Lung (tissue), 12 donors: ENCODE results near the gene TPM2. TPM values are rescaled to one million over a fixed set of nuclear protein-coding genes. Genes with fewer than 3 reads are reported as not detected.
A peak's percentile ranks its signal among the peaks of the same experiment; 100 is the strongest.

ENCODE experiments used
- ATAC-seq: fragments of 200-7000 bp; cut with Tn5 transposase; one replicate; pipeline ENCODE4 v1.9.1; 2020; ENCODE audit warnings: moderate number of reproducible peaks; ENCODE audit not compliant: insufficient read depth, low FRiP score
- DNase-seq, 3 donors: peaks; one replicate each; pipeline ENCODE4 v3.0.0-alpha.2; 2013 to 2017
- H3K27ac ChIP-seq, 2 donors: one replicate each; pipeline ENCODE4 v1.5.1; 2013; ENCODE audit warnings: mild to moderate bottlenecking in 2 of 2, moderate library complexity in 2 of 2, control low read depth in 1 of 2, inconsistent platforms in 1 of 2, low read depth in 1 of 2, low read length in 1 of 2
- H3K27me3 ChIP-seq, 3 donors: one replicate each; pipeline ENCODE4 v1.5.1; 2013; ENCODE audit warnings: low read length in 2 of 3; ENCODE audit not compliant: control insufficient read depth in 3 of 3, insufficient read depth in 3 of 3
- H3K36me3 ChIP-seq, 4 donors: one replicate each; pipeline ENCODE4 v1.5.1; 2013; ENCODE audit warnings: low read length in 4 of 4, mild to moderate bottlenecking in 1 of 4, moderate library complexity in 1 of 4; ENCODE audit not compliant: control insufficient read depth in 4 of 4, insufficient read depth in 4 of 4
- H3K4me1 ChIP-seq, 5 donors: one replicate each; pipeline ENCODE4 v1.5.1; 2013; ENCODE audit warnings: low read length in 5 of 5, mild to moderate bottlenecking in 2 of 5, moderate library complexity in 1 of 5; ENCODE audit not compliant: control insufficient read depth in 5 of 5, insufficient read depth in 5 of 5
- H3K4me3 ChIP-seq: one replicate; pipeline ENCODE4 v1.5.1; 2013; ENCODE audit warnings: mild to moderate bottlenecking, control low read depth, moderate library complexity
- H3K9ac ChIP-seq, 2 donors: one replicate each; pipeline ENCODE4 v1.5.1; 2013; ENCODE audit warnings: low read length in 2 of 2, control low read depth in 1 of 2; ENCODE audit not compliant: insufficient read depth in 1 of 2
- H3K9me3 ChIP-seq, 4 donors: one replicate each; pipeline ENCODE4 v1.5.1; 2013; ENCODE audit warnings: low read length in 3 of 4, mild to moderate bottlenecking in 1 of 4, moderate library complexity in 1 of 4; ENCODE audit not compliant: control insufficient read depth in 4 of 4, insufficient read depth in 3 of 4
- WGBS, 2 donors: extraction: QIAGEN DNeasy Blood & Tissue Kit; methylation state at CpG; one replicate each; pipeline ENCODE4 v1.1.7; 2013; 5-methylcytosine and 5-hydroxymethylcytosine counted together
- polyA plus RNA-seq, 2 donors: library from polyadenylated mRNA; stranded (reverse); fragments of 200-250 nt; gene quantifications; one replicate each; pipeline ENCODE4 v1.2.1, GENCODE V29; 2013
- total RNA-seq, 2 donors: library from RNA; depleted of rRNA in 1 of 2; stranded (reverse); fragments of >200 nt in 1 of 2; gene quantifications; one replicate each; pipeline ENCODE4 v1.2.1, GENCODE V29; 2014 to 2021
- TF ChIP-seq, protein P1 (sequence below): IDR thresholded peaks from 2 replicates; pipeline ENCODE4 v1.5.1; 2012; ENCODE audit warnings: mild to moderate bottlenecking; ENCODE audit errors: control extremely low read depth, extremely low read depth
- donor health status: control.
- donor health status: control.
- donor health status: Bipolar disorder and iron deficiency.
- donor health status: healthy.
- donor health status: DM: yes; HTN: yes; CAD: no.

The TPM2 gene
- total and polyA plus RNA-seq, 4 donors, result 96.0 to 494 (median 209) TPM

DNA sequence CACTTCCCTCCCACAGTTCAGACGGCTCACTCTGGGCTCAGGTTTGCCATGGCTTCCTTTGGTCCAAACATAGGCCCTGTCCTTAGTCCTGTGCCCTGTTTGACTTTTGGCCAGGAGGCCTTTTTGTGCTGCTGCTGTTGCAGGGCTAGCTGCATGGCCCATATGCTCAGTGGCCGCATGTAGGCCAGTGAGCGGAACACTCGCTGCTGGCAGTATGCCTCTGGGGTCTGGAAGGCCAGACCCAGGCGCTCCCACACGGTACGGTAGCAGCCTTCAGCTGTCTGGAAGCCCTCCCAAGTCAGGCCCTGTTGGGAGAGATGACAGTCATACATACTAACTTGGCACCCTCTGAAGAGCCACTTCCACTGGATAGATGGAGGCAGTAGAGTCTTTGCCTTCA, 47.4 kb upstream of the TPM2 start:
- Histone ChIP-seq H3K36me3 (peaks cover 28 to 63% (median 52%) of the 10 kb centered on the region in 4 donors), H3K9me3 (no peaks in the 10 kb centered on the region), H3K9ac (no peak overlapping the region), H3K4me1 (peaks cover 0 to 16% (median 4%) of the 10 kb centered on the region in 5 donors), H3K4me3 (no peak overlapping the region), H3K27ac (no peak overlapping the region), H3K27me3 (no peaks in the 10 kb centered on the region)
- no peak for DNase-seq
- 84 to 85% methylated on average over 7 of the region's 7 CpGs for WGBS, 2 donors
- ATAC-seq, result no peak
- TF ChIP-seq, protein P1, sequence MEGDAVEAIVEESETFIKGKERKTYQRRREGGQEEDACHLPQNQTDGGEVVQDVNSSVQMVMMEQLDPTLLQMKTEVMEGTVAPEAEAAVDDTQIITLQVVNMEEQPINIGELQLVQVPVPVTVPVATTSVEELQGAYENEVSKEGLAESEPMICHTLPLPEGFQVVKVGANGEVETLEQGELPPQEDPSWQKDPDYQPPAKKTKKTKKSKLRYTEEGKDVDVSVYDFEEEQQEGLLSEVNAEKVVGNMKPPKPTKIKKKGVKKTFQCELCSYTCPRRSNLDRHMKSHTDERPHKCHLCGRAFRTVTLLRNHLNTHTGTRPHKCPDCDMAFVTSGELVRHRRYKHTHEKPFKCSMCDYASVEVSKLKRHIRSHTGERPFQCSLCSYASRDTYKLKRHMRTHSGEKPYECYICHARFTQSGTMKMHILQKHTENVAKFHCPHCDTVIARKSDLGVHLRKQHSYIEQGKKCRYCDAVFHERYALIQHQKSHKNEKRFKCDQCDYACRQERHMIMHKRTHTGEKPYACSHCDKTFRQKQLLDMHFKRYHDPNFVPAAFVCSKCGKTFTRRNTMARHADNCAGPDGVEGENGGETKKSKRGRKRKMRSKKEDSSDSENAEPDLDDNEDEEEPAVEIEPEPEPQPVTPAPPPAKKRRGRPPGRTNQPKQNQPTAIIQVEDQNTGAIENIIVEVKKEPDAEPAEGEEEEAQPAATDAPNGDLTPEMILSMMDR, result no peak

DNA sequence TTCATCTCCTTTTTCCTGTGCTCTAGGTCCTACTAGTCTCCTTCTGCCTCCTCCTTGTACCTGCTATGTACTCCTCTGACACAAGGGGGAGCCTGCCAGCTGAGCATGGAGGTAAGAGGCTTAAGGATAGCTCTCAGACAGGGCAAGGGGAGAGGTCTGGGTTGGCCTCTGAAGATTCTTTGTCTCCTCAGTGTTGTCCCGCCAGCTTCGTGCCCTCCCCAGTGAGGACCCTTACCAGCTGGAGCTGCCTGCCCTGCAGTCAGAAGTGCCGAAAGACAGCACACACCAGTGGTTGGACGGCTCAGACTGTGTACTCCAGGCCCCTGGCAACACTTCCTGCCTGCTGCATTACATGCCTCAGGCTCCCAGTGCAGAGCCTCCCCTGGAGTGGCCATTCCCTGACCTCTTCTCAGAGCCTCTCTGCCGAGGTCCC, 46.5 kb upstream of the TPM2 start:
- Histone ChIP-seq H3K9me3 (no peaks in the 10 kb centered on the region), H3K4me1 (peaks cover 0 to 19% (median 4%) of the 10 kb centered on the region in 5 donors), H3K36me3 (peaks cover 28 to 55% (median 46%) of the 10 kb centered on the region in 4 donors), H3K27me3 (no peaks in the 10 kb centered on the region), H3K4me3 (no peak overlapping the region), H3K27ac (peak overlapping the region in 1 of 2 donors; percentile 33), H3K9ac (no peak overlapping the region)
- ATAC-seq (no peak), DNase-seq (peak; percentile 75 to 78 (median 78))
- 37 to 46% methylated on average over 5 of the region's 5 CpGs for WGBS, 2 donors
- TF ChIP-seq, protein P1, result peak; percentile 66

GRCh38 chr9:35734096-35734495, 44.4 kb upstream of the TPM2 start:
- DNase-seq (no peak), ATAC-seq (no peak)
- H3K4me3 ChIP-seq, result no peak overlapping the region
- H3K36me3 ChIP-seq, result peaks cover 19 to 34% (median 29%) of the 10 kb centered on the region in 4 donors
- H3K9ac ChIP-seq, result no peak overlapping the region
- WGBS, 2 donors, result 94 to 96% methylated on average over 3 of the region's 3 CpGs
- no peaks in the 10 kb centered on the region for H3K27me3 ChIP-seq
- peaks cover 6 to 40% (median 13%) of the 10 kb centered on the region in 5 donors for H3K4me1 ChIP-seq
- H3K9me3 ChIP-seq, result no peaks in the 10 kb centered on the region
- TF ChIP-seq, protein P1, result no peak
- H3K27ac ChIP-seq, result no peak overlapping the region
